Colonic mucosa (tissue), 4 donors: ENCODE measurements around the gene TSC22D1. TPM values are rescaled to one million over a fixed set of nuclear protein-coding genes. Genes with fewer than 3 reads are reported as not detected.

Experiments
- DNase-seq: peaks from one replicate; pipeline ENCODE4 v3.0.0-alpha.2; 2020
- H3K27ac ChIP-seq: fragments of 200-600 bp; one replicate; pipeline ENCODE4 v1.8.0; 2021
- H3K27me3 ChIP-seq: fragments of 200-600 bp; one replicate; pipeline ENCODE4 v1.8.0; 2021
- H3K36me3 ChIP-seq: fragments of 200-600 bp; one replicate; pipeline ENCODE4 v1.8.0; 2021
- H3K4me1 ChIP-seq: fragments of 200-600 bp; one replicate; pipeline ENCODE4 v1.8.0; 2021; ENCODE audit warnings: mild to moderate bottlenecking
- H3K4me3 ChIP-seq: fragments of 200-600 bp; one replicate; pipeline ENCODE4 v1.8.0; 2021
- H3K9ac ChIP-seq, 2 donors: one replicate each; pipeline ENCODE4 v1.7.0; 2013; ENCODE audit warnings: control low read depth in 2 of 2, low read depth in 2 of 2, low read length in 2 of 2
- H3K9me3 ChIP-seq: fragments of 200-600 bp; one replicate; pipeline ENCODE4 v1.8.0; 2021
- intact Hi-C: fragments of 100-400 bp; cut with DNase I; formaldehyde crosslinking; loops from one replicate; pipeline ENCODE4 v1.14.1; 2022
- total RNA-seq, 2 donors: library from RNA; stranded (reverse); fragmentation: NEBNext Ultra II Directional in 1 of 2; extraction: Animal tissue kit (Norgen Biotek cat#: 25700) in 1 of 2; gene quantifications; one replicate each; pipeline ENCODE4 v1.2.1, GENCODE V29; 2021
- TF ChIP-seq, protein P1 (sequence below): fragments of 200-600 bp; IDR thresholded peaks from one replicate; pipeline ENCODE4 v1.8.0; 2022; ENCODE audit warnings: antibody characterized with exemption, mild to moderate bottlenecking
- donor health status: healthy.
- donor health status: DM: no; HTN: no; CAD: no.
- donor health status: DM: no; HTN: no; CAD: no.

The TSC22D1 gene
- total RNA-seq, 2 donors from 2014 or later: 137 to 231 TPM

DNA sequence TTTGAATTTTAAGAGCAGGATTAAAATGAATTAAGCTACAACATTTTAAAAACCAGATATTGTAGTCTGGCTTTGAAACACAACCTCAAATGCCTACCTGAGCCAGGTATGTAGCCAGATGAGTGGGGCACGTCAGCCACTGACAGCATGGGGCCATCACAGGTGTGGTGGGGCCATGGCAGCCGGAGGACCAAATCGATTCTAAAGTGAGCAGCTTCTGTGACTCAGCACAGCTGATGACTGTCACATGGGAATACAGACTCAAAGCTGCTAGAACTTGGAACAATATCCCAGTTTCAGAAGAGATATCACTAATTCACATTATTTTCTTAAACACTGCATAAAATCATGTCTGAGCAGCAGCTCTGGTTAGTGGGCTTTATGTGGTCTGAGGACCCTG lies 149.7 kb downstream of the TSC22D1 start:
- no peaks in the 10 kb centered on the region for H3K4me1 ChIP-seq
- intact Hi-C loops: no loop called here
- no peak overlapping the region for H3K9ac ChIP-seq
- H3K4me3 ChIP-seq: no peak overlapping the region
- no peaks in the 10 kb centered on the region for H3K9me3 ChIP-seq
- DNase-seq: no peak
- H3K27me3 ChIP-seq: no peaks in the 10 kb centered on the region
- H3K27ac ChIP-seq: no peak overlapping the region
- H3K36me3 ChIP-seq: no peaks in the 10 kb centered on the region
- TF ChIP-seq, protein P1, sequence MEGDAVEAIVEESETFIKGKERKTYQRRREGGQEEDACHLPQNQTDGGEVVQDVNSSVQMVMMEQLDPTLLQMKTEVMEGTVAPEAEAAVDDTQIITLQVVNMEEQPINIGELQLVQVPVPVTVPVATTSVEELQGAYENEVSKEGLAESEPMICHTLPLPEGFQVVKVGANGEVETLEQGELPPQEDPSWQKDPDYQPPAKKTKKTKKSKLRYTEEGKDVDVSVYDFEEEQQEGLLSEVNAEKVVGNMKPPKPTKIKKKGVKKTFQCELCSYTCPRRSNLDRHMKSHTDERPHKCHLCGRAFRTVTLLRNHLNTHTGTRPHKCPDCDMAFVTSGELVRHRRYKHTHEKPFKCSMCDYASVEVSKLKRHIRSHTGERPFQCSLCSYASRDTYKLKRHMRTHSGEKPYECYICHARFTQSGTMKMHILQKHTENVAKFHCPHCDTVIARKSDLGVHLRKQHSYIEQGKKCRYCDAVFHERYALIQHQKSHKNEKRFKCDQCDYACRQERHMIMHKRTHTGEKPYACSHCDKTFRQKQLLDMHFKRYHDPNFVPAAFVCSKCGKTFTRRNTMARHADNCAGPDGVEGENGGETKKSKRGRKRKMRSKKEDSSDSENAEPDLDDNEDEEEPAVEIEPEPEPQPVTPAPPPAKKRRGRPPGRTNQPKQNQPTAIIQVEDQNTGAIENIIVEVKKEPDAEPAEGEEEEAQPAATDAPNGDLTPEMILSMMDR: no peak

DNA sequence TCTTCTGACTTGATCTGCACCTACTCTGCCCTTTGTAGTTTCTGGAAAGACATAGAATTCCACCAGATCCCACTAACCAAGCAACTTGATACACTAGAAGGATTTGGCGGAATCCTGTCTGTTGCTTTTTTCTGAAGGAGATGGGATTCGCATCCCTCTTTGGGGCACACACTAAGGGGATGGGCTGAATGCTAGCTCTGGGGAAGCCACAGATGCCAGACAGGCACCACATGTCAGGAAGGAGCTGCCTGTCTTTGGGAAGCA lies 150.4 kb downstream of the TSC22D1 start:
- TF ChIP-seq, protein P1: no peak
- no peaks in the 10 kb centered on the region for H3K36me3 ChIP-seq
- no peaks in the 10 kb centered on the region for H3K27me3 ChIP-seq
- no peak overlapping the region for H3K4me3 ChIP-seq
- intact Hi-C loops: no loop called here
- H3K4me1 ChIP-seq: no peaks in the 10 kb centered on the region
- no peak for DNase-seq
- no peak overlapping the region for H3K27ac ChIP-seq
- H3K9ac ChIP-seq: no peak overlapping the region
- H3K9me3 ChIP-seq: no peaks in the 10 kb centered on the region

GRCh38 chr13:44425041-44425814 lies 150.9 kb downstream of the TSC22D1 start:
- Histone ChIP-seq H3K9me3 (no peaks in the 10 kb centered on the region), H3K4me3 (no peak overlapping the region), H3K27me3 (no peaks in the 10 kb centered on the region), H3K27ac (no peak overlapping the region), H3K9ac (no peak overlapping the region), H3K36me3 (no peaks in the 10 kb centered on the region), H3K4me1 (no peaks in the 10 kb centered on the region)
- intact Hi-C loops: no loop called here
- TF ChIP-seq, protein P1: no peak
- DNase-seq: no peak

DNA sequence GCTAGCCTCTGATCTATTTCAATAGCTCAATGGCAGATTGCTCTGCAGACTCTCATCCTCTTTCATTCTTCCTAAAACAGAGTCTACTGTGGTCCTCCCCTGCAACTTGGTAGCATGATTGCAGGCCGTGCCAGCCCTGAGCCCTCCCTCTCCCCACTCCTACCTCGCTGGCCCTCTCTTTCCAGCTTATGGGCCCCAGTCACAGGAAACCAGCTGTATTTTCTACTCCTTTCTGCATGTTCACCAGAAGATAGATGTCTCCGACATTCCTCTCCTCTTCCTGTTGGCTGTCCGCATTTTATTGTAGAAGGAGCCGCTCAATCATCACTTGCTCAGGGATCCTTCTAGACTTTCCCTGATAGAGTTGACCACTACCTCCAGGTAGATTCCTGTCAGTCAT lies 152.3 kb downstream of the TSC22D1 start:
- TF ChIP-seq, protein P1: no peak
- no peak for DNase-seq

GRCh38 chr13:44422755-44423643 lies 153.1 kb downstream of the TSC22D1 start:
- TF ChIP-seq, protein P1: no peak
- Histone ChIP-seq H3K27ac (no peak overlapping the region), H3K9me3 (no peaks in the 10 kb centered on the region), H3K36me3 (no peaks in the 10 kb centered on the region), H3K9ac (no peak overlapping the region), H3K4me1 (no peaks in the 10 kb centered on the region), H3K27me3 (no peaks in the 10 kb centered on the region), H3K4me3 (no peak overlapping the region)
- intact Hi-C loops: no loop called here
- no peak for DNase-seq

More for the DNA sequence above, 152.3 kb downstream of the TSC22D1 start:
- intact Hi-C loops: no loop called here
- no peak overlapping the region for H3K9ac ChIP-seq
- no peak overlapping the region for H3K27ac ChIP-seq
- no peaks in the 10 kb centered on the region for H3K27me3 ChIP-seq
- H3K4me1 ChIP-seq: no peaks in the 10 kb centered on the region
- H3K4me3 ChIP-seq: no peak overlapping the region
- H3K9me3 ChIP-seq: no peaks in the 10 kb centered on the region
- H3K36me3 ChIP-seq: no peaks in the 10 kb centered on the region
